ENCODE data around the gene GRIK1.

GRIK1 gene

GRCh38 chr21:29642551-29643245, 297.1 kb downstream of the GRIK1 start:
- DNase-seq (ENCODE audit: low read depth) = no peak

DNA sequence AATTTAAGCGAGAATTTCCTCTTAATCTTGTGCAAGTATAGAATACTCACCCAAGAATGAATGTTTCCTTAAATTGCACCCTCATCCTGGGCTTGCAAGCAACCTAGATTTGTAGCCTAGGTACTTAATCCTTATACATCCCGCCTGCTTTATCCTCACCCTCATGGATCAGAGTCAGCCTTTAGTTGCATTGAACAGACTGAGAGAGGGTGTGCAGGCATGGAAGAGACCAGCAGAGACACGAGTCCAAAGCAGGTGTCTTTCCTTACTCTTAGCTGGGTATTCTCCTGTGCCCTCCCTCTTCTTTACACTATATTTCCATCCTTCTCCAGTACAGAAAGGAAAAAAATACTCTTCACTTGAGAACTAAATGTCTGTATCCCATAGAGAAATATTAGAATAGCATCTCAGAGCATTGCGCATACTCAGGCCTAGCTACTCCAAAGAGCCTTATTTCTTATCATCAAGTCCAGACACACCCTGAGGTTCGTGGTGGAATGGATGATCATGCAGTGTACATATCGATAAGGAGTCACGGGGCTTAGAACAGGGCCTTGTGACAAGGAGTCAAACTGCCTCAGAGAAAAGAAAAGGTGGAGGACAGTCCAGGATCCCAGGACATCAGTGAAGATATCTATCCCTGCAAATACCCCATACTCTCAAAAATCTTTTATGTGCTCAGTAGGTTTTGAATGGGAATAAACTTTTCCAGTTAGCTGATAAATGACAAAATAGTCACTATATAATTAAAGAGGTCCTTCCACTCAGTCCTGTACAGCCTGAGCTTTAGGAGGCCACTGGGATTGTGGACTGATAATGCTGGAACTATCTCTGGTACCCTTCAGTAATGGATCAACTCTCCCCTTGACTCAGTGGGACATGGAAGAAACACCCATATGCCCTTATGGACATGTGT, 297.9 kb downstream of the GRIK1 start:
- no peak for DNase-seq (ENCODE audit: low read depth)

DNA sequence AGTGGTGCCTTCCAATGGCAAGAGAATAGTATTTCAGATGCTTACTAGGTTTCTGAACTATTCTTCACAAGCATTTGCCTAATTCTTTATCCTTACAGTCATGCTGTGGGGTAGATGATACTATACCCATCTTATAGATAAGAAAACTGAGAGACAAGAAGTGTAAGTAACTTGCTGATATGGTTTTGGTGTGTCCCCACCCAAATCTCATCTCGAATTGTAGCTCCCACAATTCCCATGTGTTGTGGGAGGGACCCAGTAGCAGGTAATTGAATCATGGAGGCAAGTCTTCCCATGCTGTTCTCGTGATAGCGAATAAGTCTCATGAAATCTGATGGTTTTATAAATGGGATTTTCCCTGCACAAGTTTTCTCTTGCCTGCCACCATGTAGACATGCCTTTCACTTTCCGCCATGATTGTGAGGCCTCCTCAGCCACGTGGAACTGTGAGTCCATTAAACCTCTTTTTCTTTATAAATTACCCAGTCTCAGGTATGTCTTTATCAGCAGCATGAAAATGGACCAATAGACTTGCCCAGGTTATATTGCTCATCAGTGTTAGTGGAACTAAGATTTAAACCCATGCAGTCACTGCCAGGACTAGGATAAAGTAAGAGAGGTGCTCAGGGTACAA, 298.7 kb downstream of the GRIK1 start:
- DNase-seq (ENCODE audit: low read depth) = no peak

GRCh38 chr21:29640080-29640508, 299.7 kb downstream of the GRIK1 start:
- no peak for DNase-seq (ENCODE audit: low read depth)

GRCh38 chr21:29639366-29640079, 300.3 kb downstream of the GRIK1 start:
- DNase-seq (ENCODE audit: low read depth) = no peak

- no peak for DNase-seq (ENCODE audit: low read depth)
These were observed 301.0 kb downstream of the GRIK1 start for GRCh38 chr21:29638761-29639327.

DNA sequence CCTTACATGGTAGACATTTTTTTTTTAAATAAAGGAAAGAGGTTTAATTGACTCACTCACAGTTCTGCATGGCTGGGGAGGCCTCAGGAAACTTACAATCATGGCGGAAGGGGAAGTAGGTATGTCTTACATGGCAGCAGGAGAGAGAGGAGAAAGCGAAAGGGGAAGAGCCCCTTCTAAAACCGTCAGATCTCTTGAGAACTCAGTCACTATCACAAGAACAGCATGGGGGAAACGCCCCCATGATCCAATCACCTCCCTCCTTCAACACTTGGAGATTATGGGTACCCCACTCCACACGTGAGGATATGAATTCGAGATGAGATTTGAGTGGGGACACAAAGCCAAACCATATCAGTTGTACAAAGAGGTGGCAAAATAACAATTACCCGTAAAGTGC, 301.7 kb downstream of the GRIK1 start:
- no peak for DNase-seq (ENCODE audit: low read depth)

DNA sequence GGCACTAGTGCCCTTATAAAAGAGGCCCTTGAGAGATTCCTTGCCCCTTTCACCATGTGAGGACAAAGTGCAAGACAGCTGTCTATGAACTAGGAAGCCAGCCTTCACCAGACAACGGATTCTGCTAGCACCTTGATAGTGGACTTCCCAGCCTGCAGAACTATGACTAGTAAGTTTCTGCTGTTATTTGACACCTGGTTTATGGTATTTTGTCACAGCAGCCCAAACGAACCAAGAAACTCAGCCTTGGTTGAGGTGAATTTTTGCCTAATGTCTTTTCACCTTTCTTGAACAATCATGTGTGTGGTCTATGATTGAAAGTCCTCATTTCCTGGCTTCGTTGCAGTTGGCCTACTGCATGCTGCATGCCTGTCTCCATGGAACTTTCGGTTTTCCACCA, 302.2 kb downstream of the GRIK1 start:
- DNase-seq (ENCODE audit: low read depth) = no peak

- DNase-seq (ENCODE audit: low read depth) = no peak
These were observed 302.7 kb downstream of the GRIK1 start for GRCh38 chr21:29637134-29637533.

DNA sequence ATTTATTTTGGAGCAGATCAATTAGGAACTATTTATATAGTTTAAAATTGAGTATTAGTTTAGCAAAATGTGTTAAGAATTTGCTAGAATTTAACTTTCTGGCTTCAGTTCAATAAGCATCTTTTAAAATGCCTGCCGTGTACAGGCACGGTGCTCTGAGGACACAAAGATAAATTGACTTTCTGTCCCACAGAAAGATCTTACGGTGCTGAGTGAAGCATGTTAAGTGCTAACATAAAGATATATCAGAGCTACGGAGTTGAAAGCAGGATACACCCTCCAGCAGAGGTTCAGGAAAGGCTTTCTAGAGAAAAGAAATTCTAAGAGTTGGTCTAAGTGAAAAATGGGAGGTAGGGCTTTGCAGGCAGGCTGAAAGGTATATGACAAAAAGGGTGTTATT, 305.4 kb downstream of the GRIK1 start:
- no peak for DNase-seq (ENCODE audit: low read depth)

- no peak for DNase-seq (ENCODE audit: low read depth)
These were observed 306.0 kb downstream of the GRIK1 start for GRCh38 chr21:29633756-29634155.

- no peak for DNase-seq (ENCODE audit: low read depth)
These were observed 309.4 kb downstream of the GRIK1 start for GRCh38 chr21:29630441-29630840.

GRCh38 chr21:29627905-29628304, 311.9 kb downstream of the GRIK1 start:
- no peak for DNase-seq (ENCODE audit: low read depth)

- no peak for DNase-seq (ENCODE audit: low read depth)
These were observed 312.9 kb downstream of the GRIK1 start for GRCh38 chr21:29626801-29627470.

GRCh38 chr21:29625990-29626389, 313.8 kb downstream of the GRIK1 start:
- DNase-seq (ENCODE audit: low read depth) = no peak

GRCh38 chr21:29624776-29625175, 315.0 kb downstream of the GRIK1 start:
- no peak for DNase-seq (ENCODE audit: low read depth)

DNA sequence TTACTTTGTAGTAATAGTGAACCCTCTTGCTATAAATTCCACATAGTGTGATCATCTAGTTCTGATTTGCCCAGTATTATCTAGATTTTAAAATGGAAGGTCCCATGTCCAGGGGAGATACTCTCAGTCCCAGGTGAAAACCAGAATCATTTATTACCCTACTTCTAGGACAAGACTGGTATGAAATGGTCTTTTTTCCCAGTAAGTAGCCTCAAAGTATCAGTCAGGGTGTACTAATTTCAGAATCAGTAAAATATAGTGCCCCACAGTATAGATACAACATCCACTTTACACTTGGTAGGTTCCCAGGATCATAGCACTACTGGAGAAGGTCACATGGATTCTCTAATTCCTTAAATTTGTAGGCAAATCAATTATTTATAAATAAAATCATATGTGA, 318.3 kb downstream of the GRIK1 start:
- DNase-seq (ENCODE audit: low read depth) = no peak

- no peak for DNase-seq (ENCODE audit: low read depth)
These were observed 323.5 kb downstream of the GRIK1 start for GRCh38 chr21:29616209-29616751.

DNA sequence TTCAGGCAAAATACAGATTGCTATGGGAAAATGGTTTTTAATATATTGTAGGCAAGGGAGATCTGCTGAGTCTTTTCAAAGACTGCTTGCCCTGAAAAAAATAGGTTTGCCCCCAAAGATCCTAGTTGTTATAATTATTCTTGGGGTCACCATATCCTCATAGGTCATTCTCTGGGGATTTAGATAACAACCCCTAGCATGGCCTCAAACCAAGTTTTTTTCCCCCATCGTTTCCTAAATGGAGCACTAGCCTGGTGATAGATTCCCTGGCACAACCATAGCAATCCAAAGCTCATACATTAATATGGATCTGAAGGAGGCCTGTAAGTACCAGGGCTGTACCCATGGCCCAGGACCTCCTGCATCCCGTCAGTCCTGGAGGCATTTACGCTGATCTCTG, 325.9 kb downstream of the GRIK1 start:
- no peak for DNase-seq (ENCODE audit: low read depth)

GRCh38 chr21:29613021-29613420, 326.8 kb downstream of the GRIK1 start:
- DNase-seq (ENCODE audit: low read depth) = no peak

DNA sequence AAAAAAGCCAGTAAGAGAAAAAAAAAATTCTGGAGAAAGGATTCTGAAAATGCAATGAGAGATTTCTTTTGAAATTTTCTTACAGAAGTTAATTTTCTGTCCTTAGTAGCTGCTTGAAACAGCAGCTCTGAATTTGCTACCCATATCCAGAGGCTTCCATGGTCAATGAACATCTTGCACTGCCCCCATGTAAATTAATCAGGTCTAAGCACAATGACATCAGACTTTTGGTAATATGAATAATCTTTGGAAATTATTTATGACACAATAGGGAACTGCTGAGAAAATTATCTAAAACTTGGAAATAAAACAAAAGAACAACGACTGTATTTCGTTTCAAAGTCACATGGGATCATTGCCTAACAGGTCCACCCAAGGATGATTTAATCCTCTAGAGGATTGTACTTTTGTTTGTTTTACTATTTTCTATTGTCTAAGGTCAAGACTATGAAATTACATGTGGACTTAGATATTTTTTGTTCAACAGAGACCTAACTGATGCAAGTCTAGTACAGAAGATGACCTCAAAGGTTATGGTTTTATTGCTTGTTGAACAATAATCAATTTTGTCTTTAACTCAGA, 328.9 kb downstream of the GRIK1 start:
- no peak for DNase-seq (ENCODE audit: low read depth)
